PFSK-1 (cell line): ENCODE results near the gene GSTT2B.

Source experiments
- FOXP2 ChIP-seq: optimal IDR thresholded peaks from 2 replicates; pipeline ENCODE3; 2011; ENCODE audit warnings: borderline replicate concordance, control low read depth, inconsistent platforms; ENCODE audit not compliant: insufficient read depth; ENCODE audit errors: extremely low read length, extremely low read depth
- POLR2AphosphoS5 ChIP-seq: IDR thresholded peaks from 2 replicates; pipeline ENCODE4 v1.6.1; 2012; ENCODE audit warnings: low read depth, mild to moderate bottlenecking, control low read depth, low read length, moderate library complexity
- SIN3A ChIP-seq: IDR thresholded peaks from 2 replicates; pipeline ENCODE4 v1.6.1; 2012; ENCODE audit warnings: mild to moderate bottlenecking, low read length, moderate library complexity, borderline replicate concordance; ENCODE audit not compliant: insufficient read depth
- TAF1 ChIP-seq: IDR thresholded peaks from 2 replicates; pipeline ENCODE4 v1.6.1; 2012; ENCODE audit warnings: low read length, control low read depth, borderline replicate concordance; ENCODE audit not compliant: insufficient read depth
- TF ChIP-seq, protein P1 (sequence below), 2 experiments: IDR thresholded peaks; 2 replicates each; pipeline versions ENCODE4 v1.6.1 to v1.8.0; 2011 to 2012; ENCODE audit warnings: low read depth in 2 of 2, low read length in 2 of 2, control low read depth in 1 of 2, inconsistent platforms in 1 of 2, mild to moderate bottlenecking in 1 of 2, moderate library complexity in 1 of 2; ENCODE audit not compliant: insufficient read depth in 1 of 2

GSTT2B gene

DNA sequence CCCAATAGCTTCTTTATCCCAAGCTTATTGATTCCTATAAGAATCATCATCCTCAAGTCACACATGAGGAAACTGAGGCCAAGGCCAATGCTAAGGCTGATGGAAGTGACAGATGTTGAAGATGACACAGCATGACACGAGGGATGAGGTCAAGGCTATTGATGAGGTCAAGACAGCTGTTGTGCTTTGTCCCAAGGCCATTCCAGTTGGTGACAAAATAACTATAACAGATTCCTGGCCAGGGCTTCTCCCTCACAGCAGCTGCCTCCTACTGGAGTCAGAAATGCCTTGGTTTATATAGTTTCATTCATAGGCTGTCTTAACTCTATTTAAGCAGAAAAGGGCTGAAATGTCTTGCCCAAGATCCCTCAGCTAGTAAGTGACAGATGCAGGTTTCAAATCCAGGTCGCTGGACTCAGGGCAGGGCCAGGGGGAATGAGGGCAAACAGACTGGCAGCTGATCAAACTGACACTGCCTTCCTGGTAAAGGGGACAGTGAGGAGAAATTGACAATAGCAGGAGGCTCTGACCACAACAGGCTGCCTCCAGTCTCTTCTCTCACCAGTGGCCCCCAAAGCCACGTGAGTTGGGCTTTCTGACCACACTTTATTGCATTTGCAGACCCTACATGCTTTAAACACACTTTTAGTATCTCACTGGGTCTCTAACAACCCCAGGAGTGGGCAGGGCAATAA is 50.4 kb downstream of the GSTT2B start:
- TF ChIP-seq, protein P1, sequence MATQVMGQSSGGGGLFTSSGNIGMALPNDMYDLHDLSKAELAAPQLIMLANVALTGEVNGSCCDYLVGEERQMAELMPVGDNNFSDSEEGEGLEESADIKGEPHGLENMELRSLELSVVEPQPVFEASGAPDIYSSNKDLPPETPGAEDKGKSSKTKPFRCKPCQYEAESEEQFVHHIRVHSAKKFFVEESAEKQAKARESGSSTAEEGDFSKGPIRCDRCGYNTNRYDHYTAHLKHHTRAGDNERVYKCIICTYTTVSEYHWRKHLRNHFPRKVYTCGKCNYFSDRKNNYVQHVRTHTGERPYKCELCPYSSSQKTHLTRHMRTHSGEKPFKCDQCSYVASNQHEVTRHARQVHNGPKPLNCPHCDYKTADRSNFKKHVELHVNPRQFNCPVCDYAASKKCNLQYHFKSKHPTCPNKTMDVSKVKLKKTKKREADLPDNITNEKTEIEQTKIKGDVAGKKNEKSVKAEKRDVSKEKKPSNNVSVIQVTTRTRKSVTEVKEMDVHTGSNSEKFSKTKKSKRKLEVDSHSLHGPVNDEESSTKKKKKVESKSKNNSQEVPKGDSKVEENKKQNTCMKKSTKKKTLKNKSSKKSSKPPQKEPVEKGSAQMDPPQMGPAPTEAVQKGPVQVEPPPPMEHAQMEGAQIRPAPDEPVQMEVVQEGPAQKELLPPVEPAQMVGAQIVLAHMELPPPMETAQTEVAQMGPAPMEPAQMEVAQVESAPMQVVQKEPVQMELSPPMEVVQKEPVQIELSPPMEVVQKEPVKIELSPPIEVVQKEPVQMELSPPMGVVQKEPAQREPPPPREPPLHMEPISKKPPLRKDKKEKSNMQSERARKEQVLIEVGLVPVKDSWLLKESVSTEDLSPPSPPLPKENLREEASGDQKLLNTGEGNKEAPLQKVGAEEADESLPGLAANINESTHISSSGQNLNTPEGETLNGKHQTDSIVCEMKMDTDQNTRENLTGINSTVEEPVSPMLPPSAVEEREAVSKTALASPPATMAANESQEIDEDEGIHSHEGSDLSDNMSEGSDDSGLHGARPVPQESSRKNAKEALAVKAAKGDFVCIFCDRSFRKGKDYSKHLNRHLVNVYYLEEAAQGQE (IDR thresholded peaks at IDR 0.05; ENCODE audit: insufficient read depth in 1 of 2, low read depth in 2 of 2, low read length in 2 of 2): no peak
- TF ChIP-seq SIN3A (no peak), TAF1 (no peak)

DNA sequence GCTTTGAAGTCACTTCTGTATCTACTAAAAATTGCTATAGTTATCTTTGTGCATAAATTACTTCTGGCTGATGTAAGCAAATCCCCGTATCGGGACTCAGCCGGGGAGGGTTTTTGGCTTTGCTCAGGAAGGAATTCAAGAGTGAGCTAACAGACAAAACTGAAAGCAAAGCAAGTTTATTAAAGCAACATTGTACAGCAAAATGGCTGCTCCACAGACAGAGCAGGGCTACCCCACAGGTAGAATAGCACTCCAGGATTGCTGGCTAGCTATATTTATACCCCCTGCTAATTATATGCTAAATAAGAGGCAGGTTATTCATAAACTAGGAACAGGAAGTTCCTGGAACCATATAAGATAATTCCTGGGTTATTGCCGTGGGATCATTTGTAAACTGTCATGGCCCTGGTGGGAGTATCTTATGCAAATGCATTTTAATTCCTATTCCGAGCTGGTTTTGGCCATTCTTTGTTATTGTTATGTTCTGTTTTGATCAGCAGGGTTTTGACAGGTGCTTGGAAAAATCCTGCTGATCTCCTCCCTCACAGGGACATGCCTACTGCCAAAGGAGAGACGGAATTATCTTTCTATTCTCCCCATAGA is 51.6 kb downstream of the GSTT2B start:
- TF ChIP-seq SIN3A (no peak), TAF1 (no peak), POLR2AphosphoS5 (no peak)
- TF ChIP-seq, protein P1 (IDR thresholded peaks at IDR 0.05; ENCODE audit: insufficient read depth in 1 of 2, low read depth in 2 of 2, low read length in 2 of 2): no peak

- TF ChIP-seq, protein P1 (IDR thresholded peaks at IDR 0.05; ENCODE audit: insufficient read depth in 1 of 2, low read depth in 2 of 2, low read length in 2 of 2): no peak
- TF ChIP-seq FOXP2: no peak
- no peak for TF ChIP-seq SIN3A
- TF ChIP-seq POLR2AphosphoS5: no peak
- no peak for TF ChIP-seq TAF1
Measured at GRCh38 chr22:23908587-23909205, 52.3 kb downstream of the GSTT2B start.
